ENCODE data around the gene SURF4. TPM values are rescaled to one million over a fixed set of nuclear protein-coding genes. Genes with fewer than 3 reads are reported as not detected.

SURF4 gene
- total and polyA plus RNA-seq, 4 donors = 142 to 386 (median 217) TPM

DNA sequence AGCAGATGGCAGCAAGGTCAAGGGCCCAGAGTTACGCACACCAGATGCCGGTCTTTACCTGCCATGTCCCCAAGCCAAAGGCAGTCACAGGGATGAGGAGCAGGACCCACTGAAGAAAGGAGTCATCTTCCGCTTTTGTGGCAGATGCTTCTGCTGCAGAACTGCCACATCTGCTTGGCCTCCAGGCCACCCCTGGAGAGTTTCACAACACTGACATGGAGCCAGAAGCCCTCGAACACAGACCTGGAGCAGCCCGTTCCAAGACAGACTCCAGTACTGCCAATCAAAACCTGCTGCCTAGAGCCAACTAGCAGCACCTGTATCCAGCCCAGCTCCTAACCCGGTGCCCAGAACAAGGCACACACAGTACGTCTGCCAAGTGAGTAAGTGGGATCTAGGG is 21.1 kb downstream of the SURF4 start:
- H3K9ac ChIP-seq (ENCODE audit: low read depth in 1 of 2, low read length in 2 of 2) = no peak overlapping the region
- H3K36me3 ChIP-seq (ENCODE audit: control insufficient read depth in 4 of 4, insufficient read depth in 3 of 4, low read depth in 1 of 4, low read length in 3 of 4) = peaks cover 6 to 39% (median 24%) of the 10 kb centered on the region in 4 donors
- H3K9me3 ChIP-seq (ENCODE audit: control insufficient read depth in 4 of 4, low read length in 3 of 4) = no peaks in the 10 kb centered on the region
- WGBS = 65% methylated on average over 7 of the region's 7 CpGs
- DNase-seq (ENCODE audit: low spot score) = no peak
- H3K4me1 ChIP-seq (ENCODE audit: control insufficient read depth in 4 of 4, insufficient read depth in 4 of 4, low read length in 3 of 4) = peaks cover 9 to 39% (median 26%) of the 10 kb centered on the region in 4 donors
- H3K27me3 ChIP-seq (ENCODE audit: control insufficient read depth in 4 of 4, insufficient read depth in 4 of 4, low read length in 3 of 4) = no peaks in the 10 kb centered on the region
- no peak overlapping the region for H3K4me3 ChIP-seq (ENCODE audit: low read depth in 1 of 3, low read length in 3 of 3)
- no peak overlapping the region for H3K27ac ChIP-seq (ENCODE audit: low read depth in 1 of 2, low read length in 2 of 2)
- TF ChIP-seq YY1 (IDR thresholded peaks at IDR 0.05) (no peak), RXRA (IDR thresholded peaks at IDR 0.05) (peak in 1 of 2 donors; percentile 32)

DNA sequence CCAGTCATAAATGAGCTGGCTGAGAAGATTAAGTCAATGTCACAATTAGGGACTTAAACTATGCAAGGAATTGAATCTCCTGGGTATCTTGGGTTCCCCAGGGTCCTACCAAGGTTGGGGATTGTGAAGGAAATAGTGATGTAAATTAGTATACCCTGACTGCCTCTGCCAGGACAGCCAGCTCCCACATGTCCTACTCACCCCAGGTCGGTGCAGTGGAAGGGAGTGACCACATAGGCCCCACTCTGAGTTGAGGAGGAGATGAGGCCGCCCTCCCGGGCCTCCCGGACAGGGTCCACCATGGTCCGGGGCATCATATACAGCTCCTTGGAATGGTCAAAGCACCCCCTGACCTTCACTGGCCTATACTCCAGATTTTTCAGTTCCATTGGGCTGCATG is 22.3 kb downstream of the SURF4 start:
- H3K9me3 ChIP-seq (ENCODE audit: control insufficient read depth in 4 of 4, low read length in 3 of 4) = no peaks in the 10 kb centered on the region
- H3K4me1 ChIP-seq (ENCODE audit: control insufficient read depth in 4 of 4, insufficient read depth in 4 of 4, low read length in 3 of 4) = peaks cover 9 to 42% (median 33%) of the 10 kb centered on the region in 4 donors
- no peak overlapping the region for H3K27ac ChIP-seq (ENCODE audit: low read depth in 1 of 2, low read length in 2 of 2)
- no peaks in the 10 kb centered on the region for H3K27me3 ChIP-seq (ENCODE audit: control insufficient read depth in 4 of 4, insufficient read depth in 4 of 4, low read length in 3 of 4)
- no peak overlapping the region for H3K9ac ChIP-seq (ENCODE audit: low read depth in 1 of 2, low read length in 2 of 2)
- peaks cover 6 to 41% (median 24%) of the 10 kb centered on the region in 4 donors for H3K36me3 ChIP-seq (ENCODE audit: control insufficient read depth in 4 of 4, insufficient read depth in 3 of 4, low read depth in 1 of 4, low read length in 3 of 4)
- no peak for DNase-seq (ENCODE audit: low spot score)
- 89% methylated on average over 5 of the region's 5 CpGs for WGBS
- TF ChIP-seq, protein P1, sequence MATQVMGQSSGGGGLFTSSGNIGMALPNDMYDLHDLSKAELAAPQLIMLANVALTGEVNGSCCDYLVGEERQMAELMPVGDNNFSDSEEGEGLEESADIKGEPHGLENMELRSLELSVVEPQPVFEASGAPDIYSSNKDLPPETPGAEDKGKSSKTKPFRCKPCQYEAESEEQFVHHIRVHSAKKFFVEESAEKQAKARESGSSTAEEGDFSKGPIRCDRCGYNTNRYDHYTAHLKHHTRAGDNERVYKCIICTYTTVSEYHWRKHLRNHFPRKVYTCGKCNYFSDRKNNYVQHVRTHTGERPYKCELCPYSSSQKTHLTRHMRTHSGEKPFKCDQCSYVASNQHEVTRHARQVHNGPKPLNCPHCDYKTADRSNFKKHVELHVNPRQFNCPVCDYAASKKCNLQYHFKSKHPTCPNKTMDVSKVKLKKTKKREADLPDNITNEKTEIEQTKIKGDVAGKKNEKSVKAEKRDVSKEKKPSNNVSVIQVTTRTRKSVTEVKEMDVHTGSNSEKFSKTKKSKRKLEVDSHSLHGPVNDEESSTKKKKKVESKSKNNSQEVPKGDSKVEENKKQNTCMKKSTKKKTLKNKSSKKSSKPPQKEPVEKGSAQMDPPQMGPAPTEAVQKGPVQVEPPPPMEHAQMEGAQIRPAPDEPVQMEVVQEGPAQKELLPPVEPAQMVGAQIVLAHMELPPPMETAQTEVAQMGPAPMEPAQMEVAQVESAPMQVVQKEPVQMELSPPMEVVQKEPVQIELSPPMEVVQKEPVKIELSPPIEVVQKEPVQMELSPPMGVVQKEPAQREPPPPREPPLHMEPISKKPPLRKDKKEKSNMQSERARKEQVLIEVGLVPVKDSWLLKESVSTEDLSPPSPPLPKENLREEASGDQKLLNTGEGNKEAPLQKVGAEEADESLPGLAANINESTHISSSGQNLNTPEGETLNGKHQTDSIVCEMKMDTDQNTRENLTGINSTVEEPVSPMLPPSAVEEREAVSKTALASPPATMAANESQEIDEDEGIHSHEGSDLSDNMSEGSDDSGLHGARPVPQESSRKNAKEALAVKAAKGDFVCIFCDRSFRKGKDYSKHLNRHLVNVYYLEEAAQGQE (IDR thresholded peaks at IDR 0.05) = no peak
- TF ChIP-seq FOXA1 (IDR thresholded peaks at IDR 0.05) (no peak), RXRA (IDR thresholded peaks at IDR 0.05) (no peak), YY1 (IDR thresholded peaks at IDR 0.05) (no peak), SP1 (IDR thresholded peaks at IDR 0.05) (no peak), RAD21 (IDR thresholded peaks at IDR 0.05) (no peak), GABPA (IDR thresholded peaks at IDR 0.05 in 1 of 2, conservative IDR thresholded peaks at IDR 0.05 in 1 of 2) (no peak), HNF4G (IDR thresholded peaks at IDR 0.05) (no peak), EGR1 (IDR thresholded peaks at IDR 0.05; ENCODE audit: low read depth in 2 of 2) (no peak), JUND (IDR thresholded peaks at IDR 0.05) (no peak), NR2F2 (IDR thresholded peaks at IDR 0.05) (no peak), TAF1 (conservative IDR thresholded peaks at IDR 0.05) (no peak), FOXA2 (IDR thresholded peaks at IDR 0.05) (no peak), HNF4A (conservative IDR thresholded peaks at IDR 0.05) (no peak)
- TF ChIP-seq, protein P2, sequence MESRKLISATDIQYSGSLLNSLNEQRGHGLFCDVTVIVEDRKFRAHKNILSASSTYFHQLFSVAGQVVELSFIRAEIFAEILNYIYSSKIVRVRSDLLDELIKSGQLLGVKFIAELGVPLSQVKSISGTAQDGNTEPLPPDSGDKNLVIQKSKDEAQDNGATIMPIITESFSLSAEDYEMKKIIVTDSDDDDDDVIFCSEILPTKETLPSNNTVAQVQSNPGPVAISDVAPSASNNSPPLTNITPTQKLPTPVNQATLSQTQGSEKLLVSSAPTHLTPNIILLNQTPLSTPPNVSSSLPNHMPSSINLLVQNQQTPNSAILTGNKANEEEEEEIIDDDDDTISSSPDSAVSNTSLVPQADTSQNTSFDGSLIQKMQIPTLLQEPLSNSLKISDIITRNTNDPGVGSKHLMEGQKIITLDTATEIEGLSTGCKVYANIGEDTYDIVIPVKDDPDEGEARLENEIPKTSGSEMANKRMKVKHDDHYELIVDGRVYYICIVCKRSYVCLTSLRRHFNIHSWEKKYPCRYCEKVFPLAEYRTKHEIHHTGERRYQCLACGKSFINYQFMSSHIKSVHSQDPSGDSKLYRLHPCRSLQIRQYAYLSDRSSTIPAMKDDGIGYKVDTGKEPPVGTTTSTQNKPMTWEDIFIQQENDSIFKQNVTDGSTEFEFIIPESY (IDR thresholded peaks at IDR 0.05) = no peak
- TF ChIP-seq, protein P3, sequence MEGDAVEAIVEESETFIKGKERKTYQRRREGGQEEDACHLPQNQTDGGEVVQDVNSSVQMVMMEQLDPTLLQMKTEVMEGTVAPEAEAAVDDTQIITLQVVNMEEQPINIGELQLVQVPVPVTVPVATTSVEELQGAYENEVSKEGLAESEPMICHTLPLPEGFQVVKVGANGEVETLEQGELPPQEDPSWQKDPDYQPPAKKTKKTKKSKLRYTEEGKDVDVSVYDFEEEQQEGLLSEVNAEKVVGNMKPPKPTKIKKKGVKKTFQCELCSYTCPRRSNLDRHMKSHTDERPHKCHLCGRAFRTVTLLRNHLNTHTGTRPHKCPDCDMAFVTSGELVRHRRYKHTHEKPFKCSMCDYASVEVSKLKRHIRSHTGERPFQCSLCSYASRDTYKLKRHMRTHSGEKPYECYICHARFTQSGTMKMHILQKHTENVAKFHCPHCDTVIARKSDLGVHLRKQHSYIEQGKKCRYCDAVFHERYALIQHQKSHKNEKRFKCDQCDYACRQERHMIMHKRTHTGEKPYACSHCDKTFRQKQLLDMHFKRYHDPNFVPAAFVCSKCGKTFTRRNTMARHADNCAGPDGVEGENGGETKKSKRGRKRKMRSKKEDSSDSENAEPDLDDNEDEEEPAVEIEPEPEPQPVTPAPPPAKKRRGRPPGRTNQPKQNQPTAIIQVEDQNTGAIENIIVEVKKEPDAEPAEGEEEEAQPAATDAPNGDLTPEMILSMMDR (IDR thresholded peaks at IDR 0.05; ENCODE audit: low read depth, low read length, missing input control) = no peak
- TF ChIP-seq, protein P4, sequence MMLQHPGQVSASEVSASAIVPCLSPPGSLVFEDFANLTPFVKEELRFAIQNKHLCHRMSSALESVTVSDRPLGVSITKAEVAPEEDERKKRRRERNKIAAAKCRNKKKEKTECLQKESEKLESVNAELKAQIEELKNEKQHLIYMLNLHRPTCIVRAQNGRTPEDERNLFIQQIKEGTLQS (IDR thresholded peaks at IDR 0.05) = no peak
- TF ChIP-seq, protein P5, sequence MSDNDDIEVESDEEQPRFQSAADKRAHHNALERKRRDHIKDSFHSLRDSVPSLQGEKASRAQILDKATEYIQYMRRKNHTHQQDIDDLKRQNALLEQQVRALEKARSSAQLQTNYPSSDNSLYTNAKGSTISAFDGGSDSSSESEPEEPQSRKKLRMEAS (IDR thresholded peaks at IDR 0.05) = no peak
- no peak overlapping the region for H3K4me3 ChIP-seq (ENCODE audit: low read depth in 1 of 3, low read length in 3 of 3)
